ENCODE measurements around the gene TMEM161A.

GRCh38 chr19:19103167-19103566 lies 35.1 kb downstream of the TMEM161A start:
- TF ChIP-seq CTCF (IDR thresholded peaks at IDR 0.05) (no peak), POLR2A (IDR thresholded peaks at IDR 0.05) (no peak)

Measured in gastroesophageal sphincter (tissue), 3 donors.